ENCODE results near the gene DENND1A. TPM values are rescaled to one million over a fixed set of nuclear protein-coding genes. Genes with fewer than 3 reads are reported as not detected.
A peak's percentile ranks its signal among the peaks of the same experiment; 100 is the strongest.

The DENND1A gene
- total and polyA plus RNA-seq, 2 experiments from 2014 or later = 13.1 to 14.5 TPM

- DNase-seq (ENCODE audit: low read depth in 1 of 2, low spot score in 1 of 2) = no peak
- H3K4me3 ChIP-seq = no peak overlapping the region
- H3K4me1 ChIP-seq (ENCODE audit: low read depth) = peaks cover 35% of the 10 kb centered on the region
- no peak for TF ChIP-seq CTCF (IDR thresholded peaks at IDR 0.05; ENCODE audit: low read depth, low read length)
- no peaks in the 10 kb centered on the region for H3K27me3 ChIP-seq
- H3K9me3 ChIP-seq (ENCODE audit: low read depth) = no peaks in the 10 kb centered on the region
- no peaks in the 10 kb centered on the region for H3K36me3 ChIP-seq
- H3K27ac ChIP-seq = no peak overlapping the region
Measured at GRCh38 chr9:123695386-123695785, 234.5 kb downstream of the DENND1A start.

GRCh38 chr9:123691765-123692303 is 238.1 kb downstream of the DENND1A start:
- Histone ChIP-seq H3K9me3 (ENCODE audit: low read depth) (no peaks in the 10 kb centered on the region), H3K4me3 (no peak overlapping the region), H3K27ac (no peak overlapping the region), H3K36me3 (no peaks in the 10 kb centered on the region), H3K4me1 (ENCODE audit: low read depth) (peaks cover 39% of the 10 kb centered on the region), H3K27me3 (no peaks in the 10 kb centered on the region)
- TF ChIP-seq CTCF (IDR thresholded peaks at IDR 0.05; ENCODE audit: low read depth, low read length) = no peak
- no peak for DNase-seq (ENCODE audit: low read depth in 1 of 2, low spot score in 1 of 2)

GRCh38 chr9:123689701-123690428 is 240.1 kb downstream of the DENND1A start:
- Histone ChIP-seq H3K27ac (no peak overlapping the region), H3K27me3 (no peaks in the 10 kb centered on the region), H3K36me3 (no peaks in the 10 kb centered on the region), H3K4me3 (no peak overlapping the region), H3K9me3 (ENCODE audit: low read depth) (no peaks in the 10 kb centered on the region), H3K4me1 (ENCODE audit: low read depth) (peaks cover 48% of the 10 kb centered on the region)
- no peak for DNase-seq (ENCODE audit: low read depth in 1 of 2, low spot score in 1 of 2)
- no peak for TF ChIP-seq CTCF (IDR thresholded peaks at IDR 0.05; ENCODE audit: low read depth, low read length)

GRCh38 chr9:123687246-123687751 is 242.6 kb downstream of the DENND1A start:
- peak in 1 of 2 donors; percentile 12 for DNase-seq (ENCODE audit: low read depth in 1 of 2, low spot score in 1 of 2)
- no peak for TF ChIP-seq CTCF (IDR thresholded peaks at IDR 0.05; ENCODE audit: low read depth, low read length)
- Histone ChIP-seq H3K36me3 (no peaks in the 10 kb centered on the region), H3K9me3 (ENCODE audit: low read depth) (no peaks in the 10 kb centered on the region), H3K4me3 (no peak overlapping the region), H3K4me1 (ENCODE audit: low read depth) (peaks cover 51% of the 10 kb centered on the region), H3K27ac (peak overlapping the region; percentile 17), H3K27me3 (no peaks in the 10 kb centered on the region)

GRCh38 chr9:123686829-123687192 is 243.1 kb downstream of the DENND1A start:
- DNase-seq (ENCODE audit: low read depth in 1 of 2, low spot score in 1 of 2) = no peak
- Histone ChIP-seq H3K4me1 (ENCODE audit: low read depth) (peaks cover 51% of the 10 kb centered on the region), H3K9me3 (ENCODE audit: low read depth) (no peaks in the 10 kb centered on the region), H3K36me3 (no peaks in the 10 kb centered on the region), H3K4me3 (no peak overlapping the region), H3K27me3 (no peaks in the 10 kb centered on the region), H3K27ac (peak overlapping the region; percentile 20)
- no peak for TF ChIP-seq CTCF (IDR thresholded peaks at IDR 0.05; ENCODE audit: low read depth, low read length)
